ENCODE data around the gene SS18L1.

- no peak for TF ChIP-seq TCF7L2 (IDR thresholded peaks at IDR 0.05; ENCODE audit: borderline replicate concordance, extremely low read depth, insufficient read depth, insufficient read length)
- no peak for TF ChIP-seq CTCF (IDR thresholded peaks at IDR 0.05 in 2 of 3, conservative IDR thresholded peaks at IDR 0.05 in 1 of 3; ENCODE audit: borderline replicate concordance in 1 of 3, insufficient read depth in 1 of 3, low read depth in 2 of 3, low read length in 2 of 3)
- no peak for TF ChIP-seq YY1 (IDR thresholded peaks at IDR 0.05; ENCODE audit: extremely low read depth, insufficient replicate concordance, low read depth, low read length)
- TF ChIP-seq POLR2AphosphoS5 (IDR thresholded peaks at IDR 0.05; ENCODE audit: low read depth, low read length), result no peak
- TF ChIP-seq POLR2A (IDR thresholded peaks at IDR 0.05; ENCODE audit: borderline replicate concordance, extremely low read depth, insufficient read depth, insufficient read length), result no peak
- TF ChIP-seq MAX (IDR thresholded peaks at IDR 0.05), result no peak
- TF ChIP-seq SP1 (IDR thresholded peaks at IDR 0.05; ENCODE audit: low read depth), result no peak
- TF ChIP-seq EZH2 (IDR thresholded peaks at IDR 0.05), result no peak
- no peak for TF ChIP-seq SRF (IDR thresholded peaks at IDR 0.05; ENCODE audit: low read depth)
- no peak for TF ChIP-seq EZH2phosphoT487 (IDR thresholded peaks at IDR 0.05; ENCODE audit: borderline replicate concordance)
- no peak for TF ChIP-seq CEBPB (IDR thresholded peaks at IDR 0.05; ENCODE audit: low read depth)
These were observed 40.0 kb downstream of the SS18L1 start for GRCh38 chr20:62183426-62184142.

Measured in HCT116 (cell line).